GM20431 (cell line): Measurements from ENCODE around the gene PRDX2.

ENCODE experiments used
- in situ Hi-C: fragments of 300-500 bp; cut with MseI, MboI; formaldehyde crosslinking; loops from one replicate; pipeline ENCODE4 v1.15.0; 2020; ENCODE audit warnings: low sequenced_read_pairs; ENCODE audit not compliant: unreplicated experiment

Gene PRDX2

GRCh38 chr19:12793290-12794195 is 8.1 kb downstream of the PRDX2 start:
- in situ Hi-C loops: no loop called here

GRCh38 chr19:12792853-12793289 is 8.7 kb downstream of the PRDX2 start:
- in situ Hi-C loops: no loop called here

GRCh38 chr19:12792051-12792852 is 9.3 kb downstream of the PRDX2 start:
- in situ Hi-C loops: no loop called here

GRCh38 chr19:12791345-12792050 is 10.1 kb downstream of the PRDX2 start, which contains the start of gene JUNB:
TSS of gene JUNB (plus strand) at chr19:12791486. CDS start at chr19:12791772, 286 bp downstream.
- in situ Hi-C loops: no loop called here

GRCh38 chr19:12790628-12791344 is 10.8 kb downstream of the PRDX2 start:
- in situ Hi-C loops: no loop called here

DNA sequence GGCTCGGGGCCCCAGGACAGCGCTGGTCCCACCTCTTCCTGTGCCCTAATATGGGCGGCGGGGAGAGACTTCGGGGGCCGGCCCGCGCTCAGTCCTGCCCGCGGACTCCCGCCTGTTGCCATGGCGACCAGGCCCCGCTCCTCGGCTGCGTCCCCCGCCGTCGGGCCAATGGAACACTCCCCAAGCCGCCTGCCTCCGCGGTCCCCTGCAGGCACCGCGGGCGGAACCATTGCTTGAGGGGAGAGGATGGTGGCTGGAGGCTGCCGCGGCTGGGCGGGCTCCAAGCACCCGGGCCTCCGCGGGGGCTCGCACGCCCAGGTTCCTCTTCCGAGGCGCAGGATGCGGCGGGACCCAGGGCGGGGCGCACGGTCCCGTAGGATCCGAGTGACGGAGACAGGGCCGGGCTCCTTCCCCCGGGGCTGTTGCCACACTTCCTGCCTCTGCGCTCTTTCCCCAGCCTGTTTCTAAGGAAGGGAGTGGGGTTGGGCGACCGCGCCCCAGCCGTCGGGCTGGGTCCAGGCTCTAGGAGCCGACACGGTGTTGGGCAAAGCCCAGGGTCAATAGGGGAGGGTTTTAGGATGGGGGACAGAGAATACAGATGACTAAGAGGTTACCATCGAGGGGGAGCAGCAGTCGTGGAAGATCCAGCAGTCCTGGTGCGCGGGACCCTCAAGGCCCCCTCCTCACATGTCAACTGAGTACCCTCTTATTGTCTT is 11.5 kb downstream of the PRDX2 start:
- in situ Hi-C loops: no loop called here

GRCh38 chr19:12789098-12789903 is 12.3 kb downstream of the PRDX2 start:
- in situ Hi-C loops: no loop called here

DNA sequence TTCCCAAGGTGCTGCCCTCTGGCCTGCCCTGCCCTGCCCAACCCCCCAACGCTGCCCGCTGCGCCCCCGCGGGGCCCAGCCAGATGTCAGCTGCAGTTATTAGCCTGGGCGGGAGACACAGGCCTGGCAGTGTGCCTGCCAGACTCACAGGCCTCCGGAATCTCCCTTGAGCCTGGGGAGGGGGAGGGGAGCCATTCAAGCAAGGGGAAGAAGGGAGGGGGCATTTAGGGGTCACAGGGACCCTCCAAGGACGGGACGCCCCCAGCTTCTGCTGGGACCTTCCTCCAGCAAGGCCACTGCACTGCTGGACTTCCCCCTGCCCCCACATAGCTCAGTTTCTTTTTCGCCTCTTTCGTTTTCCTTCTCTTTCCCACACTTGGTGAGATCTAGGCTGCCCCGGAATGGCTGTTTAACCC is 12.9 kb downstream of the PRDX2 start:
- in situ Hi-C loops: no loop called here

DNA sequence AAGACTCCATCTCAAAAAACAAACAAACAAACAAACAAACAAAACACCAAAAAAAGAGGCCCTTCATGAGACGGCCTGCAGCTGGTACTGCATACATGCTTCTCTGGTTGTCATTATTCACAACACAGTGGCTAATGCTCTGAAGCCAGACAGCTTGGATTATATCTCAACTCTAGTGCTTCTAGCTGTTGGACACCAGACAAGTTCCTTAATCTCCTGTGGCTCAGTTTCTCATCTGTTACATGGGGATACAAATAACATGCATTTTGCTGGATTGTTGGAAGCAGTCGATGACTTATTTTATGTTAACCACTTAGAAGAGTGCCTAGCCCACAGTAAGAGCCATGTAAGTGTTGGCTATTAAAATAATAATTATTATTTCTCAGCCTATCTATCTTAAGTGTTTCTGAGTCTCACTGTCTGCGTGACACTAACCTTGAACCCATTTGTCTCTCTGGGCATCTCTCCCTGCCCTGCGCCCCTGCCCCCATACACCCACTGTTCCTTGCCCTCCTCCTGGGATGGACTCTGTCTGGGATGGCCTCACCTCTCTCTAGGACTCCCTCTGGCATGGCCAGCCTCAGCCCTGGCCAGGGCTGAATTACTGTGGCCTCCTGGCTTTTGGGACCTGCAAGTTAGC is 13.4 kb downstream of the PRDX2 start:
- in situ Hi-C loops: no loop called here

DNA sequence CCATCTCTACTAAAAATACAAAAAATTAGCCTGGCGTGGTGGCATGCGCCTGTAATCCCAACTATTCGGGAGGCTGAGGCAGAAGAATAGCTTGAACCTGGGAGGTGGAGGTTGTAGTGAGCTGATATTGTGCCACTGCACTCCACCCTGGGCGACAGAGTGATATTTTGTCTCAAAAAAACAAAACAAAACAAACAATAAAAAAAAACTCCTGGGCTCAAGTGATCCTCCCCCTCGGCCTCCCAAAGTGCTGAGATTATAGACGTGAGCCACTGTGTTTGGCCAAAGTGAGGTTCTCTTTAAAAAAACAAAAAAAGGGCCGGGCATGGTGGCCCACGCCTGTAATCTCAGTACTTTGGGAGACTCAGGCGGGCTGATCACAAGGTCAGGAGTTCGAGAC is 14.1 kb downstream of the PRDX2 start:
- in situ Hi-C loops: no loop called here

GRCh38 chr19:12786952-12787351 is 14.6 kb downstream of the PRDX2 start:
- in situ Hi-C loops: no loop called here

GRCh38 chr19:12786141-12786870 is 15.3 kb downstream of the PRDX2 start:
- in situ Hi-C loops: no loop called here

GRCh38 chr19:12785431-12786031 is 16.1 kb downstream of the PRDX2 start:
- in situ Hi-C loops: no loop called here

GRCh38 chr19:12784871-12785430 is 16.6 kb downstream of the PRDX2 start:
- in situ Hi-C loops: no loop called here

DNA sequence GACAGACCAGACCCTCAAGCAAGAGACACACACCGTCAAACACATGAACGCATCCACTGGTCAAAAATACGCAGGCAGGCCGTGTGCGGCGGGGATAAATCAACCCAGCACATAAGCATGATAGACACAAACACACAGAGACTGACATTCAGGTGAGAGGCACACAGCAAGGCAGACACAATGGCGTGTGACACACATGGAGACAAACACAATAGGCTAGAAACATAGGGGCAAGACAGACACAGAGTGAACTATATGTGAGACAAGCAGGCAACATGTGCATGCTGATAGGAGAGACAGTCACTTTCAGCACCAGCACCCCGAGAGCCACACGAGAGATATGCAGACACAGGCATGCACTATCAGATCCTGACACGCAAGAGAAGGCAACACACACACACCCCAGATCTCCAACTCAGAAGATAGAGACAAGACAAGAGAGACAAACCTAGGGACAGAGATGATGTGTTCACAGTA is 17.2 kb downstream of the PRDX2 start:
- in situ Hi-C loops: no loop called here

- in situ Hi-C loops: no loop called here
These were observed 17.7 kb downstream of the PRDX2 start for GRCh38 chr19:12783849-12784393.
